HG02943 (cell line): ENCODE measurements around the gene ORAI3.

ENCODE experiments used
- ATAC-seq: cut with Tn5 transposase; IDR thresholded peaks from one replicate; pipeline ENCODE4 v1.9.1; 2021; ENCODE audit warnings: mild to moderate bottlenecking, low read depth, moderate library complexity; ENCODE audit not compliant: unreplicated experiment

ORAI3 gene

DNA sequence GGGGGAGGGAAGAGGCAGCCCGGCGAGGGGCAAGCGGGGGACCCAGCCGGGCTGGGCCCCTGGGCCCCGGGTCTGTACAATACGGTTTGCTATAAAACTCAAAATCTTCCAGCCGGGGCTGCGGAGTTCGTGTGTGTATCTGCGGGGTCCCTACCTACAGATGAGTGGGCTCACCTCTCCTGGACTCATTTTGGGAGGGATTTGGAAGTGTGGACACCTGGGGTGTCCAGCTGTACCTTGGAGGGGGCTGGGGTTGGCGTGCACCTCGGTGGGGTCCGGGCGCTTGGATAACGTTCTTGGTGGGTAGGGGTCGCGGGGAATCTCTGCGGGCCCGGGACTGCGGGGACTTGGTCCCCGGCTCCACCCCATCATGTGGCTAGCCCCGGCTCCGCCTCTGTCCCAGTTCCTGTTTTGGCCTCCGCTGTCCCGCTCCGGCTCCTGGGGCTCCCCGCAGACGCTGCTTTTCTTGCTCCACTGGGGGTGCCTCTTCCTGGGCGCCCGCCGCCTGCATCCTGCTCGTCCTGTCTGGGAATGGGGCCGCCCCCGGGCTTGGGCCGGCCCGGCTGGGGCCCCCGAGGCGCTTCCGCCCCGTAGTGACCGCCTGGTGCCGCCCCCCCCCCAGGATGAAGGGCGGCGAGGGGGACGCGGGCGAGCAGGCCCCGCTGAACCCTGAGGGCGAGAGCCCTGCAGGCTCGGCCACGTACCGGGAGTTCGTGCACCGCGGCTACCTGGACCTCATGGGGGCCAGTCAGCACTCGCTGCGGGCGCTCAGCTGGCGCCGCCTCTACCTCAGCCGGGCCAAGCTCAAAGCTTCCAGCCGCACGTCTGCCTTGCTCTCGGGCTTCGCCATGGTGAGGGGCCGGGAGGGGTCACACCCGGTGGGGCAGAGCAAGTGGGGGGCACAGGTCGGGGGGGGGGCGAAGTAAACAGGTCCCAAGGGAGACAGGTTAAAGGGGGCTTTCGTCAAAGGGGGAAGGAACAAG lies at the start of gene ORAI3:
Gene ORAI3 (plus strand): TSS at position 402 of the 983 bp plus-strand sequence. CDS start 222 bp downstream, at position 624.
- peak; percentile 62 for ATAC-seq

DNA sequence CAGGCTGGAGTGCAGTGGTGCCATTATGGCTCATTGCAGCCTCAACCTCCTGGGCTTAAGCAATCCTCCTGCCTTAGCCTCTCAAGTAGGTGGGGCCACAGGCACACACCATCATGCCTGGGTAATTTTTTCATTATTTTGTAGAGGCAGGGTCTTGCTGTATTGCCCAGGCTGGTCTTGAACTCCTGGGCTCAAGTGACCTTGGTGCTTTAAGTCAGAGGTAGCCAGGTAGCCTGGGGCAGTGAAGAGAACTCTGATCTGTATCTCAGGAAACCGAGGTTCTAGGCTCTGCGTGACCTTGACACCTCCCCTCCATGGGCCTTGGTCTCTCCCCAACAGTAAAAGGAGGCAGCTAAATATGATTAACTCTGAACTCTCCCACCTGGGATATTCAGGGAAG lies 49.1 kb upstream of the ORAI3 start:
- no peak for ATAC-seq

- no peak for ATAC-seq
These were observed 48.3 kb upstream of the ORAI3 start for GRCh38 chr16:30900588-30900987.

DNA sequence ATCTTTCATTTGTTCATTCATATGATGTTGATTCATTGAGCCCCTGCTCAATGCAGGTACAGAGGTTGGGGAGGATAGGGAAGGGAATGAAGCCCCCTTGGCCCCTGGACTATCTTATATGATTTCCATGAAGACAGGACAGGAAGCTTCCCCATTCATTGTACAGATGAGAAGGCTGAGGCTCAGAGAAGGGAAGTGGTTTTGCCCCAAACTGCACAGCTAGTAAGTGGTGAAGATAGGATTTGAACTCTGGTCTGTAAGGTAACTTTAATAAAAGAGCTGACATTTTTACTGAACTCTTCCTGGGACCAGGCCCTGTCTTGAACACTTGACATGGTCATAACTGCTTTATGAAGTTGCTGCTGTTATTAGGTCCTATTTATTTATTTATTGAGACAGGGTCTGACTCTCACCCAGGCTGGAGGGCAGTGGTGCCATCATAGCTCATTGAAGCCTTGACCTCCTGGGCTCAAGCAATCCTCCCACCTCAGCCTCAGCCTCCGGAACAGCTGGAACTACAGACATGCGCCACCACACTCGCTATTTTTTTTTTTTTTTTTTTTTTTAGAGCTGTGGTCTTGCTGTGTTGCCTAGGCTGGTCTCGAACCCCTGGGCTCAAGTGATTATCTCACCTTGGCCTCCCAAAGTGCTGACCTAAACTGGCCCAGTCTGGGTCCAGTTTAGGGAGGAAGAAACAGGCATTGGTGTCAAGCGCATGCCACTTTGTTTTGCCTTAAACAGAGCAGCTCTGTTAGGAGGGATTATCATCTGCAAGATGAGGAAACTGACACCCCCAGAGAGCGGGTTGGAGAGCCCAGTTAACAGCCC lies 47.5 kb upstream of the ORAI3 start:
- no peak for ATAC-seq

- ATAC-seq: no peak
These were observed 46.6 kb upstream of the ORAI3 start for GRCh38 chr16:30902029-30902972.

DNA sequence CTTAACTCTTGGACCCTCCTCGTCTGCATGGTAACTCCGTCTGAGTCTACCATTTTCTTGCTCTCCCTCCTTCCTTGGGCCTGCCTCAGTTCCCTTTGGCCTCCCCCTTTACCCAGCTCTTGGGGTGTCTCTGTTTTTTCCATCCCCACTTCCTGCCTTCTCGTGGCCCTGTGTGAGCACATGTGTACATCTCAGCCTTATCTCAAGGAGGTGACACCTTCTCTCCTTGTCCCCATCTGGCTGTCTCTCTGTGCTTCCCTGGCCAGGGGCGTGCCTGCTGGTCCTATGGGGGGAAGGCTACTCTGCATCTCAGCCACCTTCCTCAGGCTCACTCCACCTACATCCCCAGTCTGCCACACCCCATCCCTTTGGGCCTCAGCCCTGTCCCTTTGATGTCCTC lies 45.9 kb upstream of the ORAI3 start:
- no peak for ATAC-seq

DNA sequence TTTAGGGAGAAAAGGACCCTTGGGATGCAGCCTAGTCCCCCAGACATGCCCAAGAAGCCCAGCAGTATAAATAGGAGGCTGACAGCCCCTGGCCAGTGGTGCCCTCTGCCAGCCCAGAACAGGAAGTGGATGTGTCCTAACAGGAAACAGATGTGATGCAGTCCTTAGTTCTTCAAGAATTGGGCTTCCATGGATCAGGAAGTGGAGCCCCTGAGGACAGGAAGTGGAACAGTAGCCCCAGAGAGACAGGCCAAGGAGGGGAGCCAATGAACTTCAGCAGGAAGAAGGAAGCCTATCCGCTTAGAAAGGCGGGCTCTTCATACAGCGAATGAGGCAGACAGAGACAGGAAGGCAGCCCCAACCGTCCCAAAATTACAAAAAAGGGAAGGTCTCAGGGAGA lies 45.3 kb upstream of the ORAI3 start:
- no peak for ATAC-seq

DNA sequence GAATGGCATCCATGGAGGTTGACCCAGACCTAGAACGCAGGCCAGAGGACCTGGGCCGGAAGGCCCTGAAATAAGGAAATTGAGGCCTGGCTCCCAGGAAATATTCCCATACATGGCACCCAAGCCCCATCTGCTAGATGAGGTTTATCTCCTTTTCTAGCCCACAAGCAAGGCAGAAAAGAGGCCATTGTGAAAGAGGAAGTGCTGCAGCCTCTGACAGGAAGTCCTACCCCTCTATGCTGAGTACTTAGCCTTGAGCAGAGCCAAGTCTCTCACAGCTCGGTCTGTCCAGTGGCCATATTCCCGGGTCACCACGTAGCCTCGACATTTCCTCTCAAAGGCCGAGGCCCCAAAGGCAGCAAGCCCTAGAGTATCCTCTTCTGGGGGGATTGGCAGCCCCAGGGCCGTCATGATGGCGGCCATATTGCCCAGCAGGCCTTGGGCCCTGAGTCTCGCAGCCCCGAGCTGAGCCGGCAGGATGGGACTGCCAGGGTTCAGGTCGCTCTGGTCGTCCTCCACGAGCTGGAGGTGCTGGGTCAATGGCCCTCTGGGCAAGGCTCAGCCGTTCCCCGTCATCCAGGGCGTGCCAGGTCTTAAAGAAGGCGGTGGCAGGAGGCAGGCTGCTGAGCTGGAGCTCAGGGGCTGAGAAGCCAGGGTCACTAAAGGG lies 44.6 kb upstream of the ORAI3 start:
- no peak for ATAC-seq

DNA sequence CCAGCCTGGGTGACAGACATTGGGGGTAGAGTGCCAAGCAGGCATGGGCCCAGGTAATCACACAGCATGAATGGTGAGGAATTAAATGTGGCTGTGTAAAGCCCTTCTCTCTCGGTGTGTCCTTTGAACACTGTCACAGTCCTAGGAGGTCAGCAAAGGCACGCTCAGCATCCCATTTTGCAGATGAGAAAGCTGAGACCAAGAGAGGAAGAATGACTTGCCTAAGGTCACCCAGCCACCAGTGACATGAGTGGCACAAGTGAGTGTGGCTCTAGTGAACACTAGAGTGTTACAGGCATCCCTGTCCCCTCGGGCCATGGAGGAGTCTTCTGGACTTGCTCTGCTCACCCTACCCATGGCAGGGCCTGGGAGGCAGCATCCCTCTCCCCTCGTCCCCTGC lies 41.8 kb upstream of the ORAI3 start:
- ATAC-seq: no peak

DNA sequence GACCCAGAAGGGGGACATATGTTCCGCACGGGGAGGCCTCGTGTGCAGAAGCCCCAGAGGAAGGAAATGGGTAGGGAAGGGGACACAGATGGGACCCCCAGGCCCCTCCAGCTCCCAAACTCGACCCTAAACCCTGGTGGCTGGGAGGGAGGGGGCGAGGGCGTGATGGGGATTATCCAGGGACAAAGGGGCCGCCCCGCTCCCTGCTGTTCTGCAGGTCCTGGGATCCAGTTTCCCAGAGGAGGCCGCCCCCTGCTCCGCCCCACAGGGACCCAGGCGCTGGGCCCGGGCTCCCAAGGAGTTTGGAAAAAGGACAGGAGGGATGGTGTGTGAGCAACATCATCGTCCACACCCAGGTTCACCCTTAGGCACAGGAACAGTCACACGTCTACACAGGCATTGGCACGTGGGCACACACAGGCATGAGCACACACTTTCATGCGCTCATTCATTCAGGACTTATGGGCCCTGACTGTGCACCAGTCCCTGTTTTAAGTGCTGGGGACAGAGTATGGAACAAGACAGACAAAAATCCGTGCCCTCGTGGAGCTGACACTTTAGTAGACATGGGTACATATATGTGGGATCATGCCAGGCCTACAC lies 38.3 kb upstream of the ORAI3 start:
- no peak for ATAC-seq

DNA sequence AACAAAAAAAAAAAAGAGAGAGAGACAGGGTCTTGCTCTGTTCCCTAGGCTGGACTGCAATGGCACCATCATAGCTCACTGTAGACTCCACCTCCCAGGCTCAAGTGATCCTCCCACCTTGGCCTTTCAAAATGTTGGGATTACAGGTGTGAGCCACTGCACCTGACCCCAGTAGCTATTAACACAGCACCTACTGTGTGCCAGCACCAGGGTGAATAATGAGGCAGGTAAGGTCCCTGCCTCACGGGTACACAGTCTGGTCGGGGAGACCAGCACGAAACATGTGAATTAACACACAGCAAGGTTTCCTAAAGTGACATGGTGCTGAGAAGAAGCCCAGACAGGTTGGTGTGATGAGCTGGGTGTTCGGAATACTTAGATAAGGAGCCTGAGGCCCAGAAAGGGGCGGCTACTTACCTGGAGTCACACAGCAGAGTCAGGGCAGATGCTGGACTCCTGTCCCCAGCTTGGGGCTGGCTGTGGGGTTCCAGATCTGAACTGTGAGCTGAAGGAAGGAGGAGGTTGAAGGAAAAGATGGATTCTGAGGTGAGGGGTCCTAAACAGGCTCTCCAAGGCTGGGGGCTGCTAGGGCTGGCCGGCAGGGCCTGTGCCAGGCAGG lies 36.0 kb upstream of the ORAI3 start:
- ATAC-seq: no peak

- no peak for ATAC-seq
These were observed 34.0 kb upstream of the ORAI3 start for GRCh38 chr16:30914830-30915229.

DNA sequence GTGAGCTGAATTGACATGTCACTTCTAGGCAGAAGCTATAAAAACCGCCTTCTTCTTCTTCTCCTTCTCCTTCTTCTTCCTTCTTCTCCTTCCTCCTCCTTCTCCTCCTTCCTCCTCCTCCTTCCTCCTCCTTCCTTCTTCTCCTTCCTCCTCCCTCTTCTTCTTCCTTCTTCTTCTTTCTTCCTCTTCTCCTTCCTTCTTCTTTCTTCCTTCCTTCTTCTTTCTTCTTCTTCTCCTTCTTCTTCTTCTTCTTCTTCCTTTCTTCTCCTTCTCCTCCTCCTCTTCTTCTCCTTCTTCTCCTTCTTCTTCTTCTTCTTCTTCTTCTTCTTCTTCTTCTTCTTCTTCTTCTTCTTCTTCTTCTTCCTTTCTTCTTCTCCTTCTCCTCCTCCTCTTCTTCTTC lies 30.3 kb upstream of the ORAI3 start:
- no peak for ATAC-seq

DNA sequence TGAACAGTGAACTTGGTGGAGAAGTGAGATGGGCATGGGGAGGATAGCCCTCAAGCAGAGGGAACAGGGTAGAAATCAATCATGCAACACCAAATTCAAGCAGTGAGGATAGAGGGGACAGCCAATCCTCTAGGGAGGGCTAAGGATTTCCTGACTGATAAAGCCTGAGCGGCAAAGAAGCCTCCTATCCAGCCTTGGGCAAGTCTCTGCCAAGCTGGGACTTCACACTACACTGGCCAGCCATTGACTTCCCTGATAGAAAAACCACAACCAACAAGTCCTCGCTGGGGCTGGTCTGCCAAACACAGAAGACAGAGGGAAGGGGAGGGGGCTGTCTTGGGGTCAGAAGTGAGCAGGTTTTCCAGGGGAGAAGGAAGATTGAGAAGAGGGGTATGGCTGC lies 28.0 kb upstream of the ORAI3 start:
- no peak for ATAC-seq

- no peak for ATAC-seq
These were observed 27.5 kb upstream of the ORAI3 start for GRCh38 chr16:30921459-30921747.

GRCh38 chr16:30921748-30922419 lies 27.0 kb upstream of the ORAI3 start:
- no peak for ATAC-seq

- ATAC-seq: peak; percentile 71
These were observed 26.4 kb upstream of the ORAI3 start for GRCh38 chr16:30922420-30922959.

DNA sequence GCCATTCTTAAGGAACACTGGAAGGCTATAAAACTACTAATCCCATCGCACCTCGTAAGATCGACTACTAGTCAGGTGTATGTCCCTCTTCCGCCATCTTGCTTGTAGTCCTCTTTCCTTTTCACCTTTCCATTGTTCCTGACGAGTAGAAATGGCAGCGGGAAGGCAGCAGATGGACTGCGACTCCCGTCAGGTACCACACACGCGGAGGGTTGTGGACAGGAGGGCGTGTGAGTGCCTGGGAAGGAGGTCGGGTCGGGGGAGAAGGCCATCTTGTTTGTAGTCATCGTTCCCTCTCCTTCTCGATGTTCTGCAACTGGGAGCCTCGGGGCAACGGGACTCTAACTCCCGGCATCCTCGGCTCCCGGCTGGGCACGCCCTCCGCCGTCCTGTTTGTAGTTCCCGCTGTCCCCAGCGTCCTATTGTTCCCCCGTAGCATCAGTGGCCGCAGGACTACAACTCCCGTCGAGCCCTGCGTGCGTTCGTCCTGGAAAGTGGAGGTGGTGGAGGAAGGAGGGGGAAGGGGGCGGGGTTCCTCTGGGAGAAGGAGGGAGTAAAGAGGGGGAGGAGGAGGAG lies 25.8 kb upstream of the ORAI3 start:
- peak; percentile 52 for ATAC-seq
